ENCODE results near the gene ZC3H6. TPM values are rescaled to one million over a fixed set of nuclear protein-coding genes. Genes with fewer than 3 reads are reported as not detected.

ZC3H6 gene
- total and polyA plus RNA-seq, 2 of the 13 experiments (the other 11 are each of a cell fraction or from before 2014, with no cell fraction given) = 0.71 to 0.93 TPM

GRCh38 chr2:112254466-112255240 is 20.7 kb upstream of the ZC3H6 start, which contains the start of gene ZC3H8 (continued):
- TF ChIP-seq KIAA2018 (CRISPR knock-in tag; IDR thresholded peaks at IDR 0.05; ENCODE audit: borderline replicate concordance) (no peak), ZNF792 (CRISPR knock-in tag; IDR thresholded peaks at IDR 0.05) (peak; percentile 79; the same call in 1 of the 2 replicates), KDM6A (CRISPR knock-in tag; IDR thresholded peaks at IDR 0.05; ENCODE audit: low read depth) (no peak), AFF4 (CRISPR knock-in tag; IDR thresholded peaks at IDR 0.05) (no peak), CENPT (CRISPR knock-in tag; IDR thresholded peaks at IDR 0.05; ENCODE audit: low read depth) (peak; percentile 68; the same call in 1 of the 2 replicates), KLF6 (CRISPR knock-in tag; IDR thresholded peaks at IDR 0.05) (peak; percentile 92), ZNF142 (CRISPR knock-in tag; IDR thresholded peaks at IDR 0.05) (peak; percentile 86; the same call in 1 of the 2 replicates), CBX5 (CRISPR knock-in tag; IDR thresholded peaks at IDR 0.05; ENCODE audit: borderline replicate concordance) (peak; percentile 90), RFX5 (IDR thresholded peaks at IDR 0.05; ENCODE audit: low read depth, low read length) (no peak)
